Thoracic aorta (tissue), 2 donors: ENCODE measurements around the gene ZC3HAV1. TPM values are rescaled to one million over a fixed set of nuclear protein-coding genes. Genes with fewer than 3 reads are reported as not detected.
"Not testable (repeated sequence)": the region's sequence is repeated elsewhere in the genome, so short reads cannot be mapped to it uniquely, and the experiment has no call there.

ENCODE experiments used
- ATAC-seq: fragments of 150-250 bp; one replicate; pipeline ENCODE4 v1.8.0; 2017; ENCODE audit warnings: low read depth; ENCODE audit not compliant: insufficient number of reproducible peaks, low FRiP score
- DNase-seq: peaks from one replicate; pipeline ENCODE4 v3.0.0-alpha.2; 2020; ENCODE audit warnings: low spot score
- H3K27ac ChIP-seq, 2 donors: fragments of 200-600 bp; sonication (generic); 1 replicate in 1 of 2; 2 replicates in 1 of 2; pipeline ENCODE4 v1.5.1; 2016; ENCODE audit warnings: mild to moderate bottlenecking in 2 of 2, moderate library complexity in 2 of 2
- H3K27me3 ChIP-seq: fragments of 200-600 bp; sonication (generic); replicated peaks from 2 replicates; pipeline ENCODE4 v1.6.0; 2016; ENCODE audit warnings: mild to moderate bottlenecking; ENCODE audit not compliant: insufficient read depth
- H3K36me3 ChIP-seq: fragments of 200-600 bp; sonication (generic); one replicate; pipeline ENCODE4 v1.5.1; 2016
- H3K4me1 ChIP-seq, 2 donors: fragments of 200-600 bp; sonication (generic); 1 replicate in 1 of 2; 2 replicates in 1 of 2; pipeline versions ENCODE4 v1.5.1 to v1.6.0; 2016; ENCODE audit warnings: low read depth in 2 of 2, mild to moderate bottlenecking in 1 of 2; ENCODE audit not compliant: control insufficient read depth in 1 of 2
- H3K4me3 ChIP-seq: fragments of 200-600 bp; sonication (generic); 2 replicates; pipeline ENCODE4 v1.5.1; 2016; ENCODE audit warnings: mild to moderate bottlenecking
- H3K9me3 ChIP-seq: fragments of 200-600 bp; sonication (generic); 2 replicates; pipeline ENCODE4 v1.5.1; 2016
- CTCF ChIP-seq: fragments of 200-600 bp; sonication (generic); IDR thresholded peaks from one replicate; pipeline ENCODE4 v1.5.1; 2019; ENCODE audit warnings: antibody characterized with exemption
- total RNA-seq, 2 donors: library from RNA; depleted of rRNA; stranded (reverse); fragments of >200 nt; gene quantifications; one replicate each; pipeline versions ENCODE4 v1.1.0 to v1.2.3, GENCODE V29; 2016

The ZC3HAV1 gene
- total RNA-seq, 2 donors from 2014 or later = 32.5 to 47.6 TPM

- ATAC-seq = no peak
- peaks cover 2% of the 10 kb centered on the region for H3K36me3 ChIP-seq
- DNase-seq = no peak
- no peaks in the 10 kb centered on the region for H3K27me3 ChIP-seq
- H3K4me1 ChIP-seq = peaks cover 4 to 7% of the 10 kb centered on the region in 2 donors
- H3K9me3 ChIP-seq = no peaks in the 10 kb centered on the region
- no peak overlapping the region for H3K27ac ChIP-seq
- no peak overlapping the region for H3K4me3 ChIP-seq
- TF ChIP-seq CTCF = no peak
Measured at GRCh38 chr7:139033346-139034114, 76.0 kb downstream of the ZC3HAV1 start.

DNA sequence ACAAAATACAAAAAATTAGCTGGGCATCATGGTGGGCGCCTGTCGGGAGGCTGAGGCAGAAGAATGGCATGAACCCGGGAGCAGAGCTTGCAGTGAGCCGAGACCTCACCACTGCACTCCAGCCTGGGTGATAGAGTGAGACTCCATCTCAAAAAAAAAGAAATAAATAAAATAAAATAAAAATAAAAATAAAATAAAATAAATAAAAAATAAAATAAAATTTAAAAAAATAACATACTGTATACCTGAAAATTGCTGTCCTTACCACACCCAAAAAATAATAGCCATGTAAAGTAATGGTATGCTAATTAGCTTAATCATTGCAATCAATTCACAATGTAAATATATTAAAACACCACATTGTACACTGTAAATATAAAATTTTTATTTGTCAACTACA, 77.0 kb downstream of the ZC3HAV1 start:
- no peak for ATAC-seq
- no peaks in the 10 kb centered on the region for H3K9me3 ChIP-seq
- no peak for TF ChIP-seq CTCF
- H3K27me3 ChIP-seq = no peaks in the 10 kb centered on the region
- peaks cover 5% of the 10 kb centered on the region for H3K36me3 ChIP-seq
- no peak for DNase-seq
- H3K4me3 ChIP-seq = no peak overlapping the region
- H3K27ac ChIP-seq = no peak overlapping the region
- peaks cover 4 to 7% of the 10 kb centered on the region in 2 donors for H3K4me1 ChIP-seq

DNA sequence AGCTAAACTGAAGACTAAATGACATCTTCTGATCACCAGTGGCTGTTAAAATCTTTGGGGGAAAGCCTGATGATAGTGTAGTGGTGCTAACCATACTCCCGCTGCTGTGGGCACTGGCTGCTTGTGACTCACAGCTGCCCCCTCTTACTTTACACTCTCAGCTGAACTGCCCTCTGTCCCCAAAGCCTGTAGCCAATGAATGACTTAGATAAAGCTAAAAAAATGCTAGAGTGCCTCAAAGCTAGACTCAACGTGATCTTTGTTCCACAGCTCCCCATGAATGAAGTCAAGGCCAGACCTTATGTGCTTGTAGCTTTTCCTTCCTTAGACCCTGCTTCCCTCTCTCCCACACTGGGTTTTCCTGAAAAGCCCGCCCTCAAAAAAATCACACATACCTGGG, 80.2 kb downstream of the ZC3HAV1 start:
- TF ChIP-seq CTCF = no peak
- H3K4me3 ChIP-seq = no peak overlapping the region
- H3K27me3 ChIP-seq = no peaks in the 10 kb centered on the region
- H3K27ac ChIP-seq = no peak overlapping the region
- DNase-seq (no peak), ATAC-seq (no peak)
- H3K9me3 ChIP-seq = no peaks in the 10 kb centered on the region
- peaks cover 0 to under 1% of the 10 kb centered on the region in 2 donors for H3K4me1 ChIP-seq
- H3K36me3 ChIP-seq = peaks cover 5% of the 10 kb centered on the region

DNA sequence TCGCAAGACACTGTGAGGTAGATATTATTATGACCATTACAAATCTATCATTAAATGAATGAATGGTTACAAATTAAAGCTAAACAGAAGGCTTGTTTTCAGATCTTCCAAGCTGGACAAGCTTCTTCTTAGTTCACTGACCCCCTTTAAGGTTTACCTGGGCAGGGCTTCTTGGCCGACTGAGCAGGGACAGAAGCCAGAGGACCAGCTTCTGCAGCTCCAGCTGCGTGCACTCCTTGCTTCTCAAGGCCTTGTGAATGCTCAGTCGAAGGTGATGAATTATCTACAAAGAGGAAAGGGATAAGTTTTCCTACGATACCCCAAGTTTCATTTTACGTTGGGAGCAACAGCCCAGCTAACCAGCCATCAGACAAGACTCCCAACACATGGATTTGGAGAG, 83.0 kb downstream of the ZC3HAV1 start:
- no peak for TF ChIP-seq CTCF
- Histone ChIP-seq H3K4me3 (no peak overlapping the region), H3K27me3 (no peaks in the 10 kb centered on the region), H3K27ac (no peak overlapping the region), H3K9me3 (no peaks in the 10 kb centered on the region), H3K36me3 (peaks cover 5% of the 10 kb centered on the region), H3K4me1 (no peaks in the 10 kb centered on the region)
- ATAC-seq = no peak
- DNase-seq = no peak

DNA sequence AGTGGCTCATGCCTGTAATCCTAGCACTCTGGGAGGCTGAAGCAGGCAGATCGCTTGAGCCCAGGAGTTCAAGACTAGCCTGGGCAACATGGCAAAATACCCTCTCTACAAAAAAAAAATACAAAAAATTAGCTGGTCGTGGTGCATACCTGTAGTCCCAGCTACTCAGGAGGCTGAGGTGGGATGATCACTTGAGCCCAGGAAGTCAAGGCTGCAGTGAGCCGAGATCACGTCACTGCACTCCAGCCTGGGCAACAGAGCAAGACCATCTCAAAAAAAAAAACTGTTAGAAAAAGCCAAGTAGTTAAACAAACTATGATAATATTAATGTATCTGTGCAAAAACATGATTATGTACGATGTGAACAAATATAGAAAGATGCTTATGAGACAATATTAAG, 83.7 kb downstream of the ZC3HAV1 start:
- H3K4me1 ChIP-seq, H3K27ac ChIP-seq, H3K27me3 ChIP-seq, ATAC-seq, H3K9me3 ChIP-seq, H3K36me3 ChIP-seq, DNase-seq, H3K4me3 ChIP-seq: not testable (repeated sequence)

- Histone ChIP-seq H3K4me3 (no peak overlapping the region), H3K9me3 (no peaks in the 10 kb centered on the region), H3K27ac (no peak overlapping the region), H3K36me3 (no peaks in the 10 kb centered on the region), H3K4me1 (no peaks in the 10 kb centered on the region), H3K27me3 (no peaks in the 10 kb centered on the region)
- no peak for DNase-seq
- no peak for TF ChIP-seq CTCF
- no peak for ATAC-seq
Measured at GRCh38 chr7:139023076-139023475, 86.4 kb downstream of the ZC3HAV1 start.
